RWPE2 (cell line): ENCODE results near the gene PLCD4.

ENCODE experiments used
- ATAC-seq: fragments of 200-7000 bp; cut with Tn5 transposase; 3 replicates; pipeline ENCODE4 v1.9.1; 2021; ENCODE audit warnings: low read depth
- DNase-seq: peaks from one replicate; pipeline ENCODE4 v3.0.0-alpha.2; 2020; ENCODE audit warnings: low spot score
- H3K27ac ChIP-seq: fragments of 450-650 bp; 2 replicates; pipeline ENCODE4 v1.5.1; 2017; ENCODE audit warnings: mild to moderate bottlenecking; ENCODE audit not compliant: poor library complexity, severe bottlenecking
- H3K27me3 ChIP-seq: fragments of 250-450 bp; sonication (Bioruptor Pico); 2 replicates; pipeline ENCODE4 v1.5.1; 2021; ENCODE audit warnings: mild to moderate bottlenecking, moderate library complexity; ENCODE audit not compliant: insufficient read depth, poor library complexity, severe bottlenecking
- H3K36me3 ChIP-seq: fragments of 250-450 bp; sonication (Bioruptor Pico); 2 replicates; pipeline ENCODE4 v1.5.1; 2020; ENCODE audit warnings: low read depth, mild to moderate bottlenecking, moderate library complexity
- H3K4me1 ChIP-seq: fragments of 250-450 bp; sonication (Bioruptor Pico); 2 replicates; pipeline ENCODE4 v1.5.1; 2021; ENCODE audit warnings: mild to moderate bottlenecking, moderate library complexity; ENCODE audit not compliant: insufficient read depth, poor library complexity, severe bottlenecking
- H3K4me3 ChIP-seq: fragments of 250-450 bp; sonication (Bioruptor Pico); 2 replicates; pipeline ENCODE4 v1.5.1; 2021; ENCODE audit warnings: mild to moderate bottlenecking, moderate library complexity; ENCODE audit not compliant: severe bottlenecking
- H3K9me3 ChIP-seq: fragments of 250-450 bp; sonication (Bioruptor Pico); 2 replicates; pipeline ENCODE4 v1.5.1; 2021; ENCODE audit warnings: mild to moderate bottlenecking, moderate library complexity; ENCODE audit not compliant: severe bottlenecking
- CTCF ChIP-seq: fragments of 450-650 bp; IDR thresholded peaks from one replicate; pipeline ENCODE4 v1.5.1; 2017; ENCODE audit warnings: mild to moderate bottlenecking, moderate library complexity; ENCODE audit not compliant: poor library complexity, severe bottlenecking

PLCD4 gene

GRCh38 chr2:218582076-218582475 is 25.6 kb upstream of the PLCD4 start:
- Histone ChIP-seq H3K9me3 (no peaks in the 10 kb centered on the region), H3K27ac (peak overlapping the region; percentile 69), H3K27me3 (no peaks in the 10 kb centered on the region), H3K4me1 (peaks cover 12% of the 10 kb centered on the region), H3K36me3 (peaks cover 70% of the 10 kb centered on the region), H3K4me3 (no peak overlapping the region)
- peak; percentile 98 for ATAC-seq
- TF ChIP-seq CTCF: no peak
- DNase-seq: no peak

- no peak for DNase-seq
- no peak for TF ChIP-seq CTCF
- Histone ChIP-seq H3K27me3 (no peaks in the 10 kb centered on the region), H3K4me3 (no peak overlapping the region), H3K9me3 (no peaks in the 10 kb centered on the region), H3K4me1 (peaks cover 12% of the 10 kb centered on the region), H3K27ac (no peak overlapping the region), H3K36me3 (peaks cover 77% of the 10 kb centered on the region)
- no peak for ATAC-seq
Observed at GRCh38 chr2:218583983-218584850, 23.5 kb upstream of the PLCD4 start.

- no peak overlapping the region for H3K4me3 ChIP-seq
- no peak for ATAC-seq
- H3K36me3 ChIP-seq: peaks cover 85% of the 10 kb centered on the region
Observed at GRCh38 chr2:218585541-218585940, 22.2 kb upstream of the PLCD4 start.

GRCh38 chr2:218605432-218605831 is 2.3 kb upstream of the PLCD4 start:
- Histone ChIP-seq H3K9me3 (no peaks in the 10 kb centered on the region), H3K36me3 (no peaks in the 10 kb centered on the region), H3K27ac (no peak overlapping the region), H3K27me3 (no peaks in the 10 kb centered on the region), H3K4me3 (no peak overlapping the region), H3K4me1 (peaks cover 23% of the 10 kb centered on the region)
- no peak for ATAC-seq
- no peak for DNase-seq
- no peak for TF ChIP-seq CTCF

More at GRCh38 chr2:218585541-218585940, 22.2 kb upstream of the PLCD4 start:
- no peak overlapping the region for H3K27ac ChIP-seq
- H3K9me3 ChIP-seq: no peaks in the 10 kb centered on the region
- TF ChIP-seq CTCF: no peak
- no peak for DNase-seq
- no peaks in the 10 kb centered on the region for H3K27me3 ChIP-seq
- H3K4me1 ChIP-seq: peaks cover 12% of the 10 kb centered on the region

- no peak overlapping the region for H3K4me3 ChIP-seq
Observed at GRCh38 chr2:218615868-218616315, 8.2 kb downstream of the PLCD4 start.

More at GRCh38 chr2:218615868-218616315, 8.2 kb downstream of the PLCD4 start:
- ATAC-seq (no peak), DNase-seq (no peak)
- no peaks in the 10 kb centered on the region for H3K36me3 ChIP-seq
- no peaks in the 10 kb centered on the region for H3K9me3 ChIP-seq
- no peak overlapping the region for H3K27ac ChIP-seq
- H3K27me3 ChIP-seq: no peaks in the 10 kb centered on the region
- H3K4me1 ChIP-seq: no peaks in the 10 kb centered on the region
- no peak for TF ChIP-seq CTCF
